MCF 10A (cell line): Measurements from ENCODE around the gene RAB10. TPM values are rescaled to one million over a fixed set of nuclear protein-coding genes. Genes with fewer than 3 reads are reported as not detected.

Source experiments
- BruUV-seq: library from RNA; stranded (reverse); fragments of 400-500 nt; replicated peaks from 2 replicates; lab custom pipeline; 2021; lab: Mats Ljungman, UMichigan
- CTCF ChIA-PET: fragments of 300-600 bp; sonication (Branson Sonifier 250); formaldehyde crosslinking; extraction: SDS; loops from one replicate; lab custom pipeline; 2021; ENCODE audit warnings: antibody characterized with exemption, inconsistent platforms; lab: Yijun Ruan, JAX
- POLR2A ChIA-PET: fragments of 300-600, 350-650 bp; sonication (Branson Sonifier 250); formaldehyde crosslinking; extraction: SDS; loops from one replicate; lab custom pipeline; 2020; ENCODE audit warnings: antibody characterized with exemption, inconsistent platforms; lab: Yijun Ruan, JAX
- DNase-seq: peaks from one replicate; pipeline ENCODE4 v3.0.0-alpha.2; 2018; ENCODE audit not compliant: unreplicated experiment
- H3K27ac Mint-ChIP-seq: one replicate; pipeline ENCODE4 v1.8.0; 2022; ENCODE audit warnings: mild to moderate bottlenecking, low read depth, mixed read lengths; ENCODE audit not compliant: unreplicated experiment
- H3K27me3 Mint-ChIP-seq: one replicate; pipeline ENCODE4 v1.8.0; 2022; ENCODE audit warnings: mixed read lengths; ENCODE audit not compliant: insufficient read depth, unreplicated experiment
- H3K36me3 Mint-ChIP-seq: one replicate; pipeline ENCODE4 v1.8.0; 2022; ENCODE audit warnings: mild to moderate bottlenecking, moderate library complexity, mixed read lengths; ENCODE audit not compliant: insufficient read depth, unreplicated experiment
- H3K4me1 Mint-ChIP-seq: one replicate; pipeline ENCODE4 v1.8.0; 2022; ENCODE audit warnings: mixed read lengths; ENCODE audit not compliant: insufficient read depth, unreplicated experiment
- H3K4me3 Mint-ChIP-seq: one replicate; pipeline ENCODE4 v1.8.0; 2022; ENCODE audit warnings: mild to moderate bottlenecking, moderate library complexity, mixed read lengths; ENCODE audit not compliant: unreplicated experiment
- H3K9me3 Mint-ChIP-seq: one replicate; pipeline ENCODE4 v1.8.0; 2022; ENCODE audit warnings: mixed read lengths; ENCODE audit not compliant: unreplicated experiment
- intact Hi-C: fragments of 100-400 bp; cut with micrococcal nuclease; formaldehyde crosslinking; loops from 2 replicates; pipeline ENCODE4 v1.14.1; 2022
- total RNA-seq: library from RNA; stranded (reverse); gene quantifications from 2 replicates; pipeline ENCODE4 v1.2.3, GENCODE V29; 2022
- TF ChIP-seq, protein P1 (sequence below): fragments of 200-600 bp; IDR thresholded peaks from one replicate; pipeline ENCODE4 v1.8.0; 2022; ENCODE audit warnings: antibody characterized with exemption, mild to moderate bottlenecking; ENCODE audit not compliant: unreplicated experiment

Gene RAB10
- total RNA-seq, 1 experiment from 2014 or later: 147 TPM

DNA sequence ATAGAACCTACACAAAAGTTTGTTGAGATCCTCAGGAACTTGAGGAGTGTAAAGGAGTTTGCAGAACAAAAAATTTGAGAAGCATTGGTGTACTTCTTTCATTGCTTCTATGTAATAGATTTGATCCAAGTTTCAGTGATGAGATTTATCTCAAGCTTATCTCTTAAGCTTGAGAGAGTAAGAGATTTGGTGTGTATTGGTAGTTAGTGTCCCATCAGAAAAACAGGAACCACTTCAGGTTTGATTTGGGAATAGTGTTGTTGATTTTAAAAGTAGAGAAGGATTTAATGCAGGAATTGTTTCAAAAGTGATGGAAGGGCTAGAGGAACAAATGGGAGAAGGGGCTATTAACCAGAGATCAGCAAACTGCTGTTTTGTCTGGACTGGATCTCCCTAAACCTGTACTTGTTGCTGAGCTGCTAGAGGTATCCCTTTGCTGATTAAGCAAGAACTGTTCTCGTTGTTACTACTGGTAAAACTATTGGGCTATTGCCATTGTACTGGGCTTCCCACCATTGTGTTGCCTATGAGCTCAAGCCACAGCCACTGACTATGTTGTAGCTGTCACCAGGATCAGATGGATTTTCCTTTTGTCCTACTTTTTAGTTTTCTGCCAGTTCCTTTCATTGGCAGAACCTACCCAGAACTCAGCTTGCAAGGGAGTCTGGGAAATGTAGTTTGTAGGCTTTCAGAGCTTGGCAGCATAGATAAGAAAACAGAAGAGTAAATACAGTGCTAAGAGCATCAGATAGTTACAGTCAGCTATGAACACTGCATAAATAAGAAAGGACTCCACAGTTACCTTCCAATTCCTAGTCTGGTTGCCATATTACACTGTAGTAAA lies 39.3 kb downstream of the RAB10 start:
- H3K9me3 Mint-ChIP-seq: no peaks in the 10 kb centered on the region
- H3K27me3 Mint-ChIP-seq: no peaks in the 10 kb centered on the region
- no peak overlapping the region for H3K4me3 Mint-ChIP-seq
- CTCF ChIA-PET: interaction anchor here (1.2 kb wide), 1 partner anchor 13 kb away, joined by 3 read pairs; no protein-coding TSS in a partner anchor
- no peak for DNase-seq
- H3K27ac Mint-ChIP-seq: no peak overlapping the region
- TF ChIP-seq, protein P1, sequence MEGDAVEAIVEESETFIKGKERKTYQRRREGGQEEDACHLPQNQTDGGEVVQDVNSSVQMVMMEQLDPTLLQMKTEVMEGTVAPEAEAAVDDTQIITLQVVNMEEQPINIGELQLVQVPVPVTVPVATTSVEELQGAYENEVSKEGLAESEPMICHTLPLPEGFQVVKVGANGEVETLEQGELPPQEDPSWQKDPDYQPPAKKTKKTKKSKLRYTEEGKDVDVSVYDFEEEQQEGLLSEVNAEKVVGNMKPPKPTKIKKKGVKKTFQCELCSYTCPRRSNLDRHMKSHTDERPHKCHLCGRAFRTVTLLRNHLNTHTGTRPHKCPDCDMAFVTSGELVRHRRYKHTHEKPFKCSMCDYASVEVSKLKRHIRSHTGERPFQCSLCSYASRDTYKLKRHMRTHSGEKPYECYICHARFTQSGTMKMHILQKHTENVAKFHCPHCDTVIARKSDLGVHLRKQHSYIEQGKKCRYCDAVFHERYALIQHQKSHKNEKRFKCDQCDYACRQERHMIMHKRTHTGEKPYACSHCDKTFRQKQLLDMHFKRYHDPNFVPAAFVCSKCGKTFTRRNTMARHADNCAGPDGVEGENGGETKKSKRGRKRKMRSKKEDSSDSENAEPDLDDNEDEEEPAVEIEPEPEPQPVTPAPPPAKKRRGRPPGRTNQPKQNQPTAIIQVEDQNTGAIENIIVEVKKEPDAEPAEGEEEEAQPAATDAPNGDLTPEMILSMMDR: no peak
- H3K36me3 Mint-ChIP-seq: peaks cover 9% of the 10 kb centered on the region
- POLR2A ChIA-PET: interaction anchor here (1.4 to 9.7 kb wide), 5 partner anchors 11 to 82 kb away, joined by 3 to 68 read pairs (median 6); partner anchors contain the start of gene RAB10
- no TSS peak for BruUV-seq
- peaks cover 34% of the 10 kb centered on the region for H3K4me1 Mint-ChIP-seq
- intact Hi-C loops: no loop called here

DNA sequence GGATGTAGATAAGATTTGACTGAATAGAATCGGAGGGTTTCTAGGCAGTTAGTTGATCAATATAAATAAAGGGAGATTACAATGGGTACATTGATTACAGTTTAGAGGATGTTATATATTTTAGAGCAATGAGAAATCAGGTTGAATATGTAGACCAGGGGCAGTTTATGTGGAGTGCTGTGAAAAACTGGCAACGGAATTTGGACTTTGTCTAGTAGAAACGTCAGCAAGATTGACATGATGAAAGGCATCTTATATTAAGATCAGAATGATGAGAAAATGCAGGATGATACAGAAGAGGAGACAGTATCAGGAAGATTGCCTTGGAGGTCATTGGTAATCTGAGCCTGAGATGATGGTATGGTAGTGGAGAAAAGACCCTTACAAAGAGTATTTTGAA lies 39.9 kb downstream of the RAB10 start:
- Mint-ChIP-seq H3K4me3 (no peak overlapping the region), H3K36me3 (peaks cover 9% of the 10 kb centered on the region), H3K27ac (no peak overlapping the region), H3K27me3 (no peaks in the 10 kb centered on the region), H3K9me3 (no peaks in the 10 kb centered on the region), H3K4me1 (peaks cover 31% of the 10 kb centered on the region)
- TF ChIP-seq, protein P1: no peak
- ChIA-PET POLR2A (interaction anchor here (1.4 to 9.7 kb wide), 3 partner anchors 11 to 40 kb away, joined by 3 to 68 read pairs (median 7); partner anchors contain the start of gene RAB10), CTCF (no interaction called here)
- no peak for DNase-seq
- intact Hi-C loops: no loop called here
- no TSS peak for BruUV-seq

DNA sequence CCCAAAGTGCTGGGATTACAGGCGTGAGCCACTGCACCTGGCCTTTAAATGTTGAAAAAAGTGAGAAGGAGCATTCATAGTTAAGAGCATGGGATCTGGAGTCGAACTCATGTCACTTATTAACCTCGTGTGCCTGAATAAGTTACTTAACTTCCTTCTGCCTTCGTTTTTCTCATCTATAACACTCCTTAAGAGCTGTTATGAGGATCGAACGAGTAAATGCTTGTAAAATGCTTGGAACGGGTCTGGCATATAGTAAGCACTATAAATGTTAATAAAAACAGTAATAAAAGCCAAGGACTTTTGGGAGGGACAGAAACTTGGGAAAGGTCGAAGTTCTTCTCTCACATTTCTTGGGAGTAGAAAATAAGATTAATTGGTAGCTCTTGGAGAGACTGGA lies 40.8 kb downstream of the RAB10 start:
- H3K4me3 Mint-ChIP-seq: no peak overlapping the region
- ChIA-PET CTCF (interaction anchor here (0.9 to 1.0 kb wide), 3 partner anchors 10 to 124 kb away, joined by 3 to 4 read pairs (median 3); no protein-coding TSS in a partner anchor), POLR2A (interaction anchor here (0.7 to 9.7 kb wide), 4 partner anchors 10 to 107 kb away, joined by 3 to 68 read pairs (median 4); partner anchors contain the start of gene RAB10)
- no peak overlapping the region for H3K27ac Mint-ChIP-seq
- TF ChIP-seq, protein P1: no peak
- H3K4me1 Mint-ChIP-seq: peaks cover 31% of the 10 kb centered on the region
- intact Hi-C loops: no loop called here
- H3K9me3 Mint-ChIP-seq: no peaks in the 10 kb centered on the region
- peaks cover 9% of the 10 kb centered on the region for H3K36me3 Mint-ChIP-seq
- H3K27me3 Mint-ChIP-seq: no peaks in the 10 kb centered on the region
- no peak for DNase-seq
- no TSS peak for BruUV-seq

DNA sequence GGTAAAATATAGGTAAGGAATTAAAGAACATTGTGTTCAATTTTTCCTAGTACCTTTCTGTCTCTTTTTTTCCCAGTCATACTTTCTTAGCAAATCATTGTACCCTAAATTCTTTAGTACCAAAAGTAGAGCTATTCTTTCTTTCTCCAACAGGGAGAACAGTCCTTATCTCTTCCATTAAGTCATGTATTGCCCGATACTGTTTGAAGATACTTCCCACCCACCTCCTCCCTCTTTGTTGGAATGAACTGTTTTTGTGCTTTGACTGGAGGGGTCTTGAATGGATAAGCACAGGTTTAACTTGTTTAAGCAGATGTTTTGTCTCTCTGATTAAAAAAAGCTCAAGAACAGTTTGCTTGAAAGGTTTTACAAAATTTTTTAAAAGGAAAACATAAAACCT lies 41.3 kb downstream of the RAB10 start:
- peaks cover 26% of the 10 kb centered on the region for H3K4me1 Mint-ChIP-seq

More for the DNA sequence above, 41.3 kb downstream of the RAB10 start:
- Mint-ChIP-seq H3K4me3 (no peak overlapping the region), H3K27ac (no peak overlapping the region), H3K36me3 (peaks cover 9% of the 10 kb centered on the region), H3K27me3 (no peaks in the 10 kb centered on the region), H3K9me3 (no peaks in the 10 kb centered on the region)
- BruUV-seq: no TSS peak
- intact Hi-C loops: no loop called here
- CTCF ChIA-PET: interaction anchor here (0.6 to 1.0 kb wide), 5 partner anchors 10 to 224 kb away, joined by 3 to 4 read pairs (median 4); no protein-coding TSS in a partner anchor
- POLR2A ChIA-PET: interaction anchor here (0.7 to 9.7 kb wide), 4 partner anchors 9 to 645 kb away, joined by 3 to 68 read pairs (median 4); partner anchors contain the start of gene RAB10
- TF ChIP-seq, protein P1: no peak
- DNase-seq: no peak
